ENCODE results near the gene SREK1.

GRCh38 chr5:66161356-66161755 lies 17.3 kb downstream of the SREK1 start:
- TF ChIP-seq CTCF (IDR thresholded peaks at IDR 0.05; ENCODE audit: extremely low read depth in 1 of 2, insufficient read depth in 1 of 2, low read depth in 1 of 2, low read length in 2 of 2), result no peak
- no peak for TF ChIP-seq MYC (IDR thresholded peaks at IDR 0.05; ENCODE audit: low read depth, low read length)
- no peak for TF ChIP-seq EZH2 (IDR thresholded peaks at IDR 0.05; ENCODE audit: borderline replicate concordance, low read depth, low read length, severe bottlenecking)
- TF ChIP-seq POLR2A (IDR thresholded peaks at IDR 0.05; ENCODE audit: low read depth, low read length), result no peak
- TF ChIP-seq MAX (IDR thresholded peaks at IDR 0.05; ENCODE audit: insufficient read depth, insufficient read length), result no peak
